HUES48 (cell line): Measurements from ENCODE around the gene VSIG1.

ENCODE experiments used
- H3K27ac ChIP-seq: one replicate; pipeline ENCODE4 v1.7.0; 2013; ENCODE audit warnings: low read depth, low read length, inconsistent platforms
- H3K27me3 ChIP-seq: 2 replicates; pipeline ENCODE4 v1.6.1; 2013; ENCODE audit warnings: mild to moderate bottlenecking, low read length; ENCODE audit not compliant: control insufficient read depth, insufficient read depth
- H3K36me3 ChIP-seq: 2 replicates; pipeline ENCODE4 v1.6.1; 2013; ENCODE audit warnings: low read length; ENCODE audit not compliant: control insufficient read depth, insufficient read depth
- H3K4me1 ChIP-seq: 2 replicates; pipeline ENCODE4 v1.6.1; 2013; ENCODE audit warnings: mild to moderate bottlenecking, low read length; ENCODE audit not compliant: control insufficient read depth, insufficient read depth
- H3K4me3 ChIP-seq: 2 replicates; pipeline ENCODE4 v1.5.1; 2013; ENCODE audit warnings: mild to moderate bottlenecking, low read depth, low read length
- H3K9ac ChIP-seq: 2 replicates; pipeline ENCODE4 v1.6.1; 2013; ENCODE audit warnings: mild to moderate bottlenecking, low read depth, low read length, moderate library complexity
- H3K9me3 ChIP-seq: 2 replicates; pipeline ENCODE4 v1.6.1; 2013; ENCODE audit warnings: low read length; ENCODE audit not compliant: control insufficient read depth, insufficient read depth

The VSIG1 gene

GRCh38 chrX:108028854-108029253 lies 16.0 kb upstream of the VSIG1 start:
- H3K9ac ChIP-seq, result no peak overlapping the region
- H3K4me1 ChIP-seq, result peaks cover 8% of the 10 kb centered on the region
- H3K36me3 ChIP-seq, result no peaks in the 10 kb centered on the region
- H3K27ac ChIP-seq, result no peak overlapping the region
- no peak overlapping the region for H3K4me3 ChIP-seq
- H3K9me3 ChIP-seq, result no peaks in the 10 kb centered on the region
- H3K27me3 ChIP-seq, result peaks cover 8% of the 10 kb centered on the region

DNA sequence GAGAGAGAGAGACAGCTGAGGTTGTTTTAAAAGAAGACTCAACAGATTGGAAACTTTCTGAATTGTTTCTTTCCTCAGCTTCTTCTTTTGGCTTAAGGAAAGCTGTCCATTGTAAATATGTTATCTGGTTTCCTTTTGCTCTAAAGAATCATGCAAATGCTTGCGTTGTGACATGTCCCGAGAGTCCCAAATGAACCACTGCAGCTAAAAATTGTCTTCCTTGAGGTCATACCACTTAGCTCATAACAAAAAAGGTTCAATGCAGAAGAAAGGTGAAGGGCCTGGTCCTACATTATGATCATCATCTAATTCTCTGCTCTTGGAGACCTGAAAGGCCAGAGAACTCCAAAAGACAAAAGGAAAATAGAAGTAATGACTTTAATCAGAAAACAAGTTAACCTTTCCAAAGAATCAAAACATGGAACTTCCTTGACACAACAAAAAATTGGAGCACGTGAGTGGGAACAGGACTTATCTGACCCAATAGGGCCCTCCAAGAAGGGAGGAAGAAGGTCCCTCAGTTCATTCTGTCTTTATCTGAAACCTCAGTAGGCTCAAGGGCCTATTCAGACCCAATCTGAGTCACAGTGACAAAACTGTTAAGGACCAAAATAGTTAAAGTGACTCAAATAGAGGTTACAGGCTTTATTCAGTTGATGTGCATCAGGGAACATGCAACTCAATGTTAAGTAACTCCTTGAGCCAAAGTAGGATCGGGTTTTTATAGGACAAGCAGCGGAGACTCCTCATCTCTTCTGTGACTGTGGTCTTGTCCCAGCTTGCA lies 14.7 kb upstream of the VSIG1 start:
- no peak overlapping the region for H3K4me3 ChIP-seq
- no peak overlapping the region for H3K9ac ChIP-seq
- H3K27me3 ChIP-seq, result peaks cover 8% of the 10 kb centered on the region
- no peaks in the 10 kb centered on the region for H3K36me3 ChIP-seq
- no peak overlapping the region for H3K27ac ChIP-seq
- no peaks in the 10 kb centered on the region for H3K9me3 ChIP-seq
- peaks cover 8% of the 10 kb centered on the region for H3K4me1 ChIP-seq

GRCh38 chrX:108032944-108033343 lies 11.9 kb upstream of the VSIG1 start:
- H3K27ac ChIP-seq, result no peak overlapping the region

GRCh38 chrX:108033890-108034289 lies 11.0 kb upstream of the VSIG1 start:
- peaks cover 5% of the 10 kb centered on the region for H3K4me1 ChIP-seq
- no peak overlapping the region for H3K9ac ChIP-seq
- no peak overlapping the region for H3K4me3 ChIP-seq
- no peaks in the 10 kb centered on the region for H3K9me3 ChIP-seq
- H3K27me3 ChIP-seq, result peaks cover 8% of the 10 kb centered on the region
- no peak overlapping the region for H3K27ac ChIP-seq
- no peaks in the 10 kb centered on the region for H3K36me3 ChIP-seq

More at GRCh38 chrX:108032944-108033343, 11.9 kb upstream of the VSIG1 start:
- Histone ChIP-seq H3K9me3 (no peaks in the 10 kb centered on the region), H3K36me3 (no peaks in the 10 kb centered on the region), H3K9ac (no peak overlapping the region), H3K4me3 (no peak overlapping the region), H3K4me1 (peaks cover 5% of the 10 kb centered on the region), H3K27me3 (peaks cover 8% of the 10 kb centered on the region)

- Histone ChIP-seq H3K4me3 (no peak overlapping the region), H3K36me3 (no peaks in the 10 kb centered on the region), H3K27me3 (peaks cover 8% of the 10 kb centered on the region), H3K4me1 (peaks cover 5% of the 10 kb centered on the region), H3K9me3 (no peaks in the 10 kb centered on the region), H3K9ac (no peak overlapping the region), H3K27ac (no peak overlapping the region)
Measured at GRCh38 chrX:108034725-108035124, 10.1 kb upstream of the VSIG1 start.

- no peaks in the 10 kb centered on the region for H3K36me3 ChIP-seq
- peak overlapping the region; percentile 14 for H3K27ac ChIP-seq
- H3K27me3 ChIP-seq, result peaks cover 3% of the 10 kb centered on the region; the same call in 1 of the 2 replicates
- peaks cover 5% of the 10 kb centered on the region for H3K4me1 ChIP-seq
- H3K4me3 ChIP-seq, result no peak overlapping the region
- H3K9ac ChIP-seq, result no peak overlapping the region
- no peaks in the 10 kb centered on the region for H3K9me3 ChIP-seq
Measured at GRCh38 chrX:108036298-108036973, 8.4 kb upstream of the VSIG1 start.

DNA sequence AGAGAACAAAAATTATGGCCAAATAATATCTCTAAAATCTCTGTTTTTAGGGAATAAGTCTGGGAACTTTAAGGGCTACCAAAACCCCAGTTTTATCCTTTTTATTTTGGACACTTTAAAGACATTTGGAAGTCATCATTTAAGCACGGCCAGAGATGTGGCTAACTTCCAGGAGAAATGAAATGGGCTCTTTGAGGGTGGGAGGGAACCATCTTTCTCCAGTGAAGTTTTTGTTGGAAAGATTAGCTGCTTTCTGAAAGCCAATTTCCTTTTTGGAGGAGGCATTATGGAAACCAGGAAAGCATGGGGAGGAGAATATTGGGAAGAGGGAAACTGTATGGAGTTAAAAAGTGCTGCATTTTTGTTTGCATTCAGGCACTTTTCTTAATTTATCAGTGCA lies 4.8 kb downstream of the VSIG1 start:
- H3K27ac ChIP-seq, result no peak overlapping the region
- H3K27me3 ChIP-seq, result 0 out of 2 replicates have a peak, but pooled peaks cover 3% of the 10 kb centered on the region
- H3K4me1 ChIP-seq, result no peaks in the 10 kb centered on the region
- no peaks in the 10 kb centered on the region for H3K36me3 ChIP-seq
- H3K9me3 ChIP-seq, result no peaks in the 10 kb centered on the region
- no peak overlapping the region for H3K9ac ChIP-seq
- H3K4me3 ChIP-seq, result no peak overlapping the region

- Histone ChIP-seq H3K27me3 (peaks cover 3% of the 10 kb centered on the region; the same call in 1 of the 2 replicates), H3K4me1 (no peaks in the 10 kb centered on the region), H3K4me3 (no peak overlapping the region)
Measured at GRCh38 chrX:108053218-108053617, 8.4 kb downstream of the VSIG1 start.

DNA sequence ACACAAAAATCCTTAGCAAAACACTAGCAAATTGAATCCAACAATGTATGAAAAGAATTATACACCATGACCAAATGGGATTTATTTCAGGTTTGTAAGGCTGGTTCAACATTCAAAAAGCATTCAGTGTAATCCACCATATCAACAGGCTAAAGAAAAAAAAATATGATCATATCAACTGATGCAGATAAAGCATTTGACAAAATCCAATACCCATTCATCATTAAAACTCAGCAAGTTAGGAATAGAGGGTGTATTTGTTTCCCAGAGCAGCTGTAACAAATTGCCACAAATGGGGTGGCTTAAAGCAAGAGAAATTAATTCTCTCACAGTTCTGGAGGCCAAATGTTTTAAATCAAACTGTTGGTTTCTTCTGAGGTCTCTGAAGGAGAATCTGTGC lies 10.7 kb downstream of the VSIG1 start:
- no peak overlapping the region for H3K27ac ChIP-seq
- no peak overlapping the region for H3K9ac ChIP-seq
- no peaks in the 10 kb centered on the region for H3K36me3 ChIP-seq
- no peaks in the 10 kb centered on the region for H3K4me1 ChIP-seq
- no peaks in the 10 kb centered on the region for H3K9me3 ChIP-seq
- no peak overlapping the region for H3K4me3 ChIP-seq
- peaks cover 2% of the 10 kb centered on the region; the same call in 1 of the 2 replicates for H3K27me3 ChIP-seq

More at GRCh38 chrX:108053218-108053617, 8.4 kb downstream of the VSIG1 start:
- Histone ChIP-seq H3K27ac (no peak overlapping the region), H3K36me3 (no peaks in the 10 kb centered on the region), H3K9me3 (no peaks in the 10 kb centered on the region), H3K9ac (no peak overlapping the region)

GRCh38 chrX:108059801-108060200 lies 14.9 kb downstream of the VSIG1 start:
- H3K27ac ChIP-seq, result no peak overlapping the region
- H3K36me3 ChIP-seq, result no peaks in the 10 kb centered on the region
- no peaks in the 10 kb centered on the region for H3K9me3 ChIP-seq
- H3K9ac ChIP-seq, result no peak overlapping the region
- no peaks in the 10 kb centered on the region for H3K4me1 ChIP-seq
- H3K27me3 ChIP-seq, result peaks cover 10% of the 10 kb centered on the region
- no peak overlapping the region for H3K4me3 ChIP-seq

DNA sequence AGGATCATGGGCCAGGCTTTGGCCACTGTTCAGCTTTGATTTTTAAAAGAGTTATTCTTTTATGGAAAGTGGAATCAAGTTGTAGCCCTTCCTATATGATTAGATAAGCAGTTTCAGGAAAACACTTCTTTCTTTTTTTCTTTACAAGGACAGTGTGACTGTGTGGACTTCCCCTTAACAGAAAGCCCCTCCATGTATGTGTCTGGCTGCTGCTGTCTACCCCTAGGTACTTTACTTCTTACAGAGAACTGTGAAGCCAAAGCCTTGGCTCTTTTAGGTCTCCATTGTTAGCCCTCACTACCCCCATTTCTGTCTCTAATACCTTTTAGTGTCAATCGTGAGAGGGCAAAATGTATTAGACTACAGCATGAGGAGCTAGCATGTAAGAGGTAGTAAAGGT lies 19.1 kb downstream of the VSIG1 start:
- Histone ChIP-seq H3K9ac (no peak overlapping the region), H3K4me1 (peaks cover 6% of the 10 kb centered on the region), H3K4me3 (no peak overlapping the region), H3K27ac (no peak overlapping the region), H3K9me3 (no peaks in the 10 kb centered on the region), H3K36me3 (no peaks in the 10 kb centered on the region), H3K27me3 (peaks cover 10% of the 10 kb centered on the region)
